Measurements from ENCODE around the gene FAM25G.

DNA sequence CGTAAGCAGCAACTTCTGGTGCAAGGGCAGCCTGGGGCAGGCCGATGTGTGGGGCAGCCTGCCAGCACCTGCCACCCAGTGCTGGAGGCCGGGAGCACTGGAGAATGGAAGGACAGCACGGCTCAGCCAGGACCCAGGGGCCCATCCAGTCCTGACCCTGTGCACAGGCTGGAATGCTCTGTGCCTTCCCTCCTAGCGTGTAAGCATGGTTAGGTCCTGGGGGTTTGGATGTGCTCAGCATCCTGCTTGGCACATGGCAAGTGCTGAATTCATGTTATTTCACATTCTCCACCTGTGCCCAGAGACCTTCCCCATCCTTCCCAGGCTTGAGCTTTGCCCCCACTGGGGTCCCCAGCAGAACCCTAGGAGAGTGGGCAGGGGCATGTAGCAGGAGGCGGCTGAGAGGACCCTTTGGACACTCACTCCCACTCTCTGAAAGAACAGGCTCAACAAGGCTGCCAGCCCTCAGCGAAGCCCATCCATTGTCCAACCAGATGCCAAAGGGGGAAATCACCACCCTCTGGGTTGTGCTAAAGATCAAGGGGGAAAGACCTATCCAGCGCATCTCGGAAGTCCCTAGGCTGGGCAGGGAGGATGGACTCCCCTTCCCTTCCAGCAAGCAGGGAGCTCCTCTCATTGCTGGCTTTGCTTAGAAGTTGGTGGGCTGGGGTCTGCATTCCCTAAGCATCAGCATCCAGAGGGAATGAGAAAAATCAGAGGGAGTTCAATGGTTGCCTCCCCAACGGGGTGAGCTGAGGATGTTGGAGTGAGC is 37.3 kb downstream of the FAM25G start:
- no peak for TF ChIP-seq POLR2A (IDR thresholded peaks at IDR 0.05)
- TF ChIP-seq, protein P1, sequence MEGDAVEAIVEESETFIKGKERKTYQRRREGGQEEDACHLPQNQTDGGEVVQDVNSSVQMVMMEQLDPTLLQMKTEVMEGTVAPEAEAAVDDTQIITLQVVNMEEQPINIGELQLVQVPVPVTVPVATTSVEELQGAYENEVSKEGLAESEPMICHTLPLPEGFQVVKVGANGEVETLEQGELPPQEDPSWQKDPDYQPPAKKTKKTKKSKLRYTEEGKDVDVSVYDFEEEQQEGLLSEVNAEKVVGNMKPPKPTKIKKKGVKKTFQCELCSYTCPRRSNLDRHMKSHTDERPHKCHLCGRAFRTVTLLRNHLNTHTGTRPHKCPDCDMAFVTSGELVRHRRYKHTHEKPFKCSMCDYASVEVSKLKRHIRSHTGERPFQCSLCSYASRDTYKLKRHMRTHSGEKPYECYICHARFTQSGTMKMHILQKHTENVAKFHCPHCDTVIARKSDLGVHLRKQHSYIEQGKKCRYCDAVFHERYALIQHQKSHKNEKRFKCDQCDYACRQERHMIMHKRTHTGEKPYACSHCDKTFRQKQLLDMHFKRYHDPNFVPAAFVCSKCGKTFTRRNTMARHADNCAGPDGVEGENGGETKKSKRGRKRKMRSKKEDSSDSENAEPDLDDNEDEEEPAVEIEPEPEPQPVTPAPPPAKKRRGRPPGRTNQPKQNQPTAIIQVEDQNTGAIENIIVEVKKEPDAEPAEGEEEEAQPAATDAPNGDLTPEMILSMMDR (IDR thresholded peaks at IDR 0.05): no peak
